NCI-H1436 (cell line): ENCODE data around the gene PCDHA1.
A peak's percentile ranks its signal among the peaks of the same experiment; 100 is the strongest.

ENCODE experiments used
- DNase-seq: peaks from one replicate; lab custom pipeline; 2025; lab: John Stamatoyannopoulos, UW

Gene PCDHA1

GRCh38 chr5:140923601-140924000 lies 137.7 kb downstream of the PCDHA1 start:
- DNase-seq, result no peak

GRCh38 chr5:140925806-140926442 lies 140.0 kb downstream of the PCDHA1 start, which contains the start of gene PCDHAC1:
TSS of gene PCDHAC1 (plus strand) at chr5:140926299. CDS start at chr5:140926893, 594 bp downstream.
- peak; percentile 49 for DNase-seq

GRCh38 chr5:140926443-140927227 lies 140.7 kb downstream of the PCDHA1 start:
- peak; percentile 77 for DNase-seq

- DNase-seq, result no peak
Measured at GRCh38 chr5:140927228-140927573, 141.3 kb downstream of the PCDHA1 start.

- DNase-seq, result no peak
Measured at GRCh38 chr5:140934964-140935606, 149.1 kb downstream of the PCDHA1 start.

GRCh38 chr5:140946578-140946977 lies 160.6 kb downstream of the PCDHA1 start:
- no peak for DNase-seq

- DNase-seq, result no peak
Measured at GRCh38 chr5:140951636-140952035, 165.7 kb downstream of the PCDHA1 start.

GRCh38 chr5:140953234-140953633 lies 167.3 kb downstream of the PCDHA1 start:
- no peak for DNase-seq

- DNase-seq, result no peak
Measured at GRCh38 chr5:140962190-140962589, 176.2 kb downstream of the PCDHA1 start.

- DNase-seq, result no peak
Measured at GRCh38 chr5:140964356-140964755, 178.4 kb downstream of the PCDHA1 start.

- DNase-seq, result no peak
Measured at GRCh38 chr5:140965905-140966292, 180.0 kb downstream of the PCDHA1 start.

GRCh38 chr5:140966293-140967225 lies 180.6 kb downstream of the PCDHA1 start, which contains the start of gene PCDHAC2:
TSS of gene PCDHAC2 (plus strand) at chr5:140966476. CDS start at chr5:140966767, 291 bp downstream.
- DNase-seq, result peak; percentile 42

- DNase-seq, result no peak
Measured at GRCh38 chr5:140967226-140967893, 181.4 kb downstream of the PCDHA1 start.

GRCh38 chr5:140969880-140970279 lies 183.9 kb downstream of the PCDHA1 start:
- no peak for DNase-seq

- no peak for DNase-seq
Measured at GRCh38 chr5:140973550-140973949, 187.6 kb downstream of the PCDHA1 start.

- no peak for DNase-seq
Measured at GRCh38 chr5:140977003-140977402, 191.1 kb downstream of the PCDHA1 start.

GRCh38 chr5:140978260-140978659 lies 192.3 kb downstream of the PCDHA1 start:
- no peak for DNase-seq

- no peak for DNase-seq
Measured at GRCh38 chr5:140978983-140979382, 193.0 kb downstream of the PCDHA1 start.

GRCh38 chr5:140982083-140982716 lies 196.3 kb downstream of the PCDHA1 start:
- DNase-seq, result no peak

- DNase-seq, result no peak
Measured at GRCh38 chr5:140986117-140986521, 200.2 kb downstream of the PCDHA1 start.

- no peak for DNase-seq
Measured at GRCh38 chr5:140988100-140988499, 202.2 kb downstream of the PCDHA1 start.
